ENCODE measurements around the gene DPYSL3. TPM values are rescaled to one million over a fixed set of nuclear protein-coding genes. Genes with fewer than 3 reads are reported as not detected.
"Not testable (repeated sequence)": the region's sequence is repeated elsewhere in the genome, so short reads cannot be mapped to it uniquely, and the experiment has no call there.

The DPYSL3 gene
- total RNA-seq, 2 experiments from 2014 or later: not detected

GRCh38 chr5:147388184-147389108, 121.4 kb downstream of the DPYSL3 start:
- POLR2A ChIA-PET: no interaction called here
- ATAC-seq (ENCODE audit: low read depth): no peak
- Mint-ChIP-seq H3K36me3 (no peaks in the 10 kb centered on the region), H3K27ac (no peak overlapping the region), H3K4me1 (no peaks in the 10 kb centered on the region), H3K9me3 (no peaks in the 10 kb centered on the region), H3K27me3 (no peaks in the 10 kb centered on the region), H3K4me3 (no peak overlapping the region)
- DNase-seq: no peak

GRCh38 chr5:147387109-147387508, 122.8 kb downstream of the DPYSL3 start:
- Mint-ChIP-seq H3K27ac (no peak overlapping the region), H3K36me3 (no peaks in the 10 kb centered on the region), H3K4me1 (no peaks in the 10 kb centered on the region), H3K27me3 (no peaks in the 10 kb centered on the region), H3K4me3 (no peak overlapping the region), H3K9me3 (no peaks in the 10 kb centered on the region)
- no peak for ATAC-seq (ENCODE audit: low read depth)
- no peak for DNase-seq
- POLR2A ChIA-PET: no interaction called here

- Mint-ChIP-seq H3K36me3 (no peaks in the 10 kb centered on the region), H3K4me1 (no peaks in the 10 kb centered on the region), H3K27me3 (no peaks in the 10 kb centered on the region), H3K27ac (no peak overlapping the region), H3K4me3 (no peak overlapping the region), H3K9me3 (peaks cover 1% of the 10 kb centered on the region)
- no peak for DNase-seq
- ATAC-seq (ENCODE audit: low read depth): no peak
- POLR2A ChIA-PET: no interaction called here
Observed at GRCh38 chr5:147384346-147385193, 125.3 kb downstream of the DPYSL3 start.

- Mint-ChIP-seq H3K9me3 (peaks cover 3% of the 10 kb centered on the region), H3K36me3 (no peaks in the 10 kb centered on the region), H3K27me3 (no peaks in the 10 kb centered on the region), H3K4me3 (no peak overlapping the region), H3K4me1 (no peaks in the 10 kb centered on the region), H3K27ac (no peak overlapping the region)
- POLR2A ChIA-PET: no interaction called here
- DNase-seq (no peak), ATAC-seq (ENCODE audit: low read depth) (no peak)
Observed at GRCh38 chr5:147382776-147383175, 127.1 kb downstream of the DPYSL3 start.

GRCh38 chr5:147381555-147381954, 128.3 kb downstream of the DPYSL3 start:
- H3K36me3 Mint-ChIP-seq: no peaks in the 10 kb centered on the region
- peaks cover 3% of the 10 kb centered on the region for H3K9me3 Mint-ChIP-seq
- no peak overlapping the region for H3K4me3 Mint-ChIP-seq
- no peaks in the 10 kb centered on the region for H3K4me1 Mint-ChIP-seq
- ATAC-seq (ENCODE audit: low read depth) (no peak), DNase-seq (no peak)
- H3K27ac Mint-ChIP-seq: no peak overlapping the region
- POLR2A ChIA-PET: no interaction called here
- H3K27me3 Mint-ChIP-seq: no peaks in the 10 kb centered on the region

GRCh38 chr5:147377682-147378081, 132.2 kb downstream of the DPYSL3 start:
- H3K36me3 Mint-ChIP-seq: no peaks in the 10 kb centered on the region
- H3K27ac Mint-ChIP-seq: no peak overlapping the region
- H3K4me1 Mint-ChIP-seq: no peaks in the 10 kb centered on the region
- no peak for DNase-seq
- no peaks in the 10 kb centered on the region for H3K27me3 Mint-ChIP-seq
- POLR2A ChIA-PET: no interaction called here
- H3K9me3 Mint-ChIP-seq: peaks cover 3% of the 10 kb centered on the region
- no peak overlapping the region for H3K4me3 Mint-ChIP-seq
- no peak for ATAC-seq (ENCODE audit: low read depth)

GRCh38 chr5:147375151-147375550, 134.7 kb downstream of the DPYSL3 start:
- POLR2A ChIA-PET: no interaction called here
- ATAC-seq (ENCODE audit: low read depth): no peak
- peaks cover 3% of the 10 kb centered on the region for H3K9me3 Mint-ChIP-seq

GRCh38 chr5:147373328-147373727, 136.5 kb downstream of the DPYSL3 start:
- Mint-ChIP-seq H3K36me3 (no peaks in the 10 kb centered on the region), H3K9me3 (no peaks in the 10 kb centered on the region), H3K4me3 (no peak overlapping the region), H3K27ac (no peak overlapping the region), H3K27me3 (no peaks in the 10 kb centered on the region), H3K4me1 (no peaks in the 10 kb centered on the region)
- DNase-seq: no peak
- POLR2A ChIA-PET: no interaction called here
- no peak for ATAC-seq (ENCODE audit: low read depth)

More at GRCh38 chr5:147375151-147375550, 134.7 kb downstream of the DPYSL3 start:
- Mint-ChIP-seq H3K4me3 (no peak overlapping the region), H3K27ac (no peak overlapping the region), H3K4me1 (no peaks in the 10 kb centered on the region), H3K27me3 (no peaks in the 10 kb centered on the region), H3K36me3 (no peaks in the 10 kb centered on the region)
- DNase-seq: no peak

GRCh38 chr5:147372191-147372590, 137.7 kb downstream of the DPYSL3 start:
- H3K36me3 Mint-ChIP-seq: no peaks in the 10 kb centered on the region
- no peak overlapping the region for H3K4me3 Mint-ChIP-seq
- H3K9me3 Mint-ChIP-seq: no peaks in the 10 kb centered on the region
- no peak for ATAC-seq (ENCODE audit: low read depth)
- H3K27me3 Mint-ChIP-seq: no peaks in the 10 kb centered on the region
- H3K27ac Mint-ChIP-seq: no peak overlapping the region
- POLR2A ChIA-PET: no interaction called here
- no peaks in the 10 kb centered on the region for H3K4me1 Mint-ChIP-seq
- no peak for DNase-seq

- no peak for DNase-seq
- no peak overlapping the region for H3K27ac Mint-ChIP-seq
- no peak overlapping the region for H3K4me3 Mint-ChIP-seq
- POLR2A ChIA-PET: no interaction called here
- no peaks in the 10 kb centered on the region for H3K27me3 Mint-ChIP-seq
- H3K36me3 Mint-ChIP-seq: no peaks in the 10 kb centered on the region
- H3K9me3 Mint-ChIP-seq: no peaks in the 10 kb centered on the region
- no peaks in the 10 kb centered on the region for H3K4me1 Mint-ChIP-seq
- ATAC-seq (ENCODE audit: low read depth): no peak
Observed at GRCh38 chr5:147371290-147371689, 138.6 kb downstream of the DPYSL3 start.

- no peaks in the 10 kb centered on the region for H3K36me3 Mint-ChIP-seq
- no peaks in the 10 kb centered on the region for H3K27me3 Mint-ChIP-seq
- no peaks in the 10 kb centered on the region for H3K9me3 Mint-ChIP-seq
- no peak overlapping the region for H3K27ac Mint-ChIP-seq
- POLR2A ChIA-PET: no interaction called here
- DNase-seq (no peak), ATAC-seq (ENCODE audit: low read depth) (no peak)
- no peaks in the 10 kb centered on the region for H3K4me1 Mint-ChIP-seq
- H3K4me3 Mint-ChIP-seq: no peak overlapping the region
Observed at GRCh38 chr5:147369742-147370374, 140.0 kb downstream of the DPYSL3 start.

GRCh38 chr5:147367381-147367780, 142.5 kb downstream of the DPYSL3 start:
- DNase-seq; H3K4me3 Mint-ChIP-seq; ATAC-seq (ENCODE audit: low read depth); H3K9me3 Mint-ChIP-seq; H3K4me1 Mint-ChIP-seq; H3K27ac Mint-ChIP-seq; H3K27me3 Mint-ChIP-seq; H3K36me3 Mint-ChIP-seq; POLR2A ChIA-PET: not testable (repeated sequence)

GRCh38 chr5:147361441-147362175, 148.3 kb downstream of the DPYSL3 start:
- POLR2A ChIA-PET: no interaction called here
- Mint-ChIP-seq H3K36me3 (no peaks in the 10 kb centered on the region), H3K4me3 (no peak overlapping the region), H3K4me1 (no peaks in the 10 kb centered on the region), H3K27me3 (no peaks in the 10 kb centered on the region), H3K27ac (no peak overlapping the region), H3K9me3 (no peaks in the 10 kb centered on the region)
- DNase-seq: no peak
- no peak for ATAC-seq (ENCODE audit: low read depth)
